MM.1S (cell line): Measurements from ENCODE around the gene DVL2.

Source experiments
- DNase-seq: peaks from one replicate; pipeline ENCODE4 v3.0.0-alpha.2; 2015
- H2AFZ ChIP-seq: fragments of 300-600 bp; sonication (generic); 2 replicates; pipeline ENCODE4 v1.6.0; 2016; ENCODE audit warnings: antibody characterized with exemption, low read length
- H3F3A ChIP-seq: fragments of 300-600 bp; sonication (generic); 2 replicates; pipeline ENCODE4 v1.6.1; 2016; ENCODE audit warnings: mild to moderate bottlenecking, antibody characterized with exemption, low read length, moderate library complexity, mixed read lengths; ENCODE audit not compliant: insufficient read depth
- H3K27ac ChIP-seq: fragments of 300-600 bp; sonication (generic); 2 replicates; pipeline ENCODE4 v1.5.1; 2016; ENCODE audit warnings: mild to moderate bottlenecking, low read length
- H3K27me3 ChIP-seq: fragments of 300-600 bp; sonication (generic); replicated peaks from 2 replicates; pipeline ENCODE4 v1.6.0; 2016; ENCODE audit warnings: low read length; ENCODE audit not compliant: insufficient read depth
- H3K36me3 ChIP-seq: fragments of 300-600 bp; sonication (generic); replicated peaks from 2 replicates; pipeline ENCODE4 v1.6.1; 2016; ENCODE audit warnings: mild to moderate bottlenecking, low read length, mixed read lengths; ENCODE audit not compliant: insufficient read depth
- H3K4me1 ChIP-seq: fragments of 300-600 bp; sonication (generic); 2 replicates; pipeline ENCODE4 v1.6.1; 2016; ENCODE audit warnings: low read length, mixed read lengths
- H3K4me2 ChIP-seq: fragments of 300-600 bp; sonication (generic); 2 replicates; pipeline ENCODE4 v1.6.0; 2016; ENCODE audit warnings: low read depth, low read length
- H3K4me3 ChIP-seq: fragments of 300-600 bp; sonication (generic); 2 replicates; pipeline ENCODE4 v1.5.1; 2016; ENCODE audit warnings: low read length, mixed read lengths
- H3K79me2 ChIP-seq: fragments of 300-600 bp; sonication (generic); 2 replicates; pipeline ENCODE4 v1.6.1; 2016; ENCODE audit warnings: mixed run types, low read length, mixed read lengths
- H3K9ac ChIP-seq: fragments of 300-600 bp; sonication (generic); 2 replicates; pipeline ENCODE4 v1.6.1; 2016; ENCODE audit warnings: low read length, mixed read lengths
- H3K9me2 ChIP-seq: fragments of 300-600 bp; sonication (generic); replicated peaks from 2 replicates; pipeline ENCODE4 v1.6.1; 2016; ENCODE audit warnings: mild to moderate bottlenecking, low read length, mixed read lengths; ENCODE audit not compliant: insufficient read depth
- H3K9me3 ChIP-seq: fragments of 300-600 bp; sonication (generic); replicated peaks from 2 replicates; pipeline ENCODE4 v1.6.1; 2016; ENCODE audit warnings: mild to moderate bottlenecking, low read length, mixed read lengths; ENCODE audit not compliant: insufficient read depth
- H4K20me1 ChIP-seq: fragments of 300-600 bp; sonication (generic); 2 replicates; pipeline ENCODE4 v1.6.1; 2016; ENCODE audit warnings: mild to moderate bottlenecking, low read length, moderate library complexity, mixed read lengths; ENCODE audit not compliant: insufficient read depth
- EZH2 ChIP-seq: fragments of 300-600 bp; sonication (generic); optimal IDR thresholded peaks from 2 replicates; pipeline ENCODE3; 2017; ENCODE audit warnings: low read depth, mild to moderate bottlenecking, antibody characterized with exemption, low read length, mixed read lengths
- EZH2phosphoT487 ChIP-seq: fragments of 300-600 bp; sonication (generic); IDR thresholded peaks from 2 replicates; pipeline ENCODE4 v1.6.1; 2018; ENCODE audit warnings: antibody characterized with exemption, low read length
- TF ChIP-seq, protein P1 (sequence below): fragments of 300-600 bp; sonication (generic); IDR thresholded peaks from 2 replicates; pipeline ENCODE4 v1.5.1; 2016; ENCODE audit warnings: antibody characterized with exemption, low read length, mixed read lengths

Gene DVL2

DNA sequence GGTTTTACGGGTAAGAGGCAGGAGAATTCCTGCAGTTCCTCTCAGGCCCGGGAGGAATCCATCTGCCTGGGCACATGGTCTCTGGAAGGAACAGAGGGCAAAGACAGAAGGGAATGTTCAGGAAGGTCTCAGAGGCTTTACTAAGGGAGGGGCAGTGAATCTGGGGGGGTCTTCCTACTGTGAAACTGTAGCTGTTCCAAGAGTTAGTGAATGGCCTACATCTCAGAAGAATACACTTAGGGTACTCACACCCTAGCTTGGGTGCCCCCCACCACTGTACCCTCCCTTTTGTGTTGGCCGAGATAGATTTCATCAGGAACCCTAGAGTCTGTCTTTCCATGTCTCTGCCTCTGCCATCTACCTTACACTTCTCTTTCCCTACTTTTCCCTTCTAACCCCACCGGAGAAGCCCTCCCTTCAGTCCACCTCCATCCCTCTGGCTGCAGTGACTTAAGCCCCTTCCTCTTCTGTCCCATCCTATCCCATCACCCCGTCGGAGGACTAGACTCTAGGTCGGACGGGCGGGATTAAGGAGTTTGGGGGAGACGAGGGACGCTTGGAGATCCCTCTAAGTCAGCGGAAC lies 15.0 kb downstream of the DVL2 start:
- H3K4me3 ChIP-seq = peak overlapping the region; percentile 87
- H3F3A ChIP-seq = no peaks in the 10 kb centered on the region
- no peak for DNase-seq
- peak overlapping the region; percentile 75; the same call in 1 of the 2 replicates for H3K9ac ChIP-seq
- peaks cover 16% of the 10 kb centered on the region for H3K4me1 ChIP-seq
- H3K27me3 ChIP-seq = peaks cover 17% of the 10 kb centered on the region
- H3K27ac ChIP-seq = no peak overlapping the region; the same call in 1 of the 2 replicates
- no peak for TF ChIP-seq EZH2phosphoT487
- TF ChIP-seq EZH2 = no peak
- TF ChIP-seq, protein P1, sequence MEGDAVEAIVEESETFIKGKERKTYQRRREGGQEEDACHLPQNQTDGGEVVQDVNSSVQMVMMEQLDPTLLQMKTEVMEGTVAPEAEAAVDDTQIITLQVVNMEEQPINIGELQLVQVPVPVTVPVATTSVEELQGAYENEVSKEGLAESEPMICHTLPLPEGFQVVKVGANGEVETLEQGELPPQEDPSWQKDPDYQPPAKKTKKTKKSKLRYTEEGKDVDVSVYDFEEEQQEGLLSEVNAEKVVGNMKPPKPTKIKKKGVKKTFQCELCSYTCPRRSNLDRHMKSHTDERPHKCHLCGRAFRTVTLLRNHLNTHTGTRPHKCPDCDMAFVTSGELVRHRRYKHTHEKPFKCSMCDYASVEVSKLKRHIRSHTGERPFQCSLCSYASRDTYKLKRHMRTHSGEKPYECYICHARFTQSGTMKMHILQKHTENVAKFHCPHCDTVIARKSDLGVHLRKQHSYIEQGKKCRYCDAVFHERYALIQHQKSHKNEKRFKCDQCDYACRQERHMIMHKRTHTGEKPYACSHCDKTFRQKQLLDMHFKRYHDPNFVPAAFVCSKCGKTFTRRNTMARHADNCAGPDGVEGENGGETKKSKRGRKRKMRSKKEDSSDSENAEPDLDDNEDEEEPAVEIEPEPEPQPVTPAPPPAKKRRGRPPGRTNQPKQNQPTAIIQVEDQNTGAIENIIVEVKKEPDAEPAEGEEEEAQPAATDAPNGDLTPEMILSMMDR = no peak
- H3K9me2 ChIP-seq = no peaks in the 10 kb centered on the region
- peak overlapping the region; percentile 50 for H2AFZ ChIP-seq
- no peaks in the 10 kb centered on the region for H3K9me3 ChIP-seq
- H3K79me2 ChIP-seq = peaks cover 35% of the 10 kb centered on the region
- H3K4me2 ChIP-seq = peak overlapping the region; percentile 72
- H3K36me3 ChIP-seq = 0 out of 2 replicates have a peak, but pooled peaks cover 6% of the 10 kb centered on the region
- H4K20me1 ChIP-seq = no peaks in the 10 kb centered on the region

GRCh38 chr17:7218758-7219157 lies 15.6 kb downstream of the DVL2 start:
- H3K9me2 ChIP-seq = no peaks in the 10 kb centered on the region
- H3K9ac ChIP-seq = no peak overlapping the region
- no peaks in the 10 kb centered on the region for H3F3A ChIP-seq
- no peak overlapping the region for H3K4me3 ChIP-seq
- no peak overlapping the region for H3K27ac ChIP-seq
- no peak for TF ChIP-seq EZH2phosphoT487
- no peak for TF ChIP-seq EZH2
- TF ChIP-seq, protein P1 = no peak
- H3K79me2 ChIP-seq = peaks cover 35% of the 10 kb centered on the region
- no peaks in the 10 kb centered on the region for H3K9me3 ChIP-seq
- H2AFZ ChIP-seq = no peak overlapping the region
- H3K4me2 ChIP-seq = no peak overlapping the region
- no peak for DNase-seq
- H3K27me3 ChIP-seq = peaks cover 17% of the 10 kb centered on the region
- 0 out of 2 replicates have a peak, but pooled peaks cover 3% of the 10 kb centered on the region for H3K36me3 ChIP-seq
- no peaks in the 10 kb centered on the region for H4K20me1 ChIP-seq
- H3K4me1 ChIP-seq = peaks cover 19% of the 10 kb centered on the region

GRCh38 chr17:7218166-7218565 lies 16.2 kb downstream of the DVL2 start:
- H3K9ac ChIP-seq = no peak overlapping the region

More at GRCh38 chr17:7218166-7218565, 16.2 kb downstream of the DVL2 start:
- TF ChIP-seq, protein P1 = no peak
- TF ChIP-seq EZH2 = no peak
- TF ChIP-seq EZH2phosphoT487 = no peak
- no peaks in the 10 kb centered on the region for H4K20me1 ChIP-seq
- no peak overlapping the region for H3K4me3 ChIP-seq
- no peak for DNase-seq
- peaks cover 35% of the 10 kb centered on the region for H3K79me2 ChIP-seq
- no peaks in the 10 kb centered on the region for H3K9me3 ChIP-seq
- peaks cover 22% of the 10 kb centered on the region for H3K27me3 ChIP-seq
- no peaks in the 10 kb centered on the region for H3K9me2 ChIP-seq
- H3K27ac ChIP-seq = no peak overlapping the region
- H3K4me2 ChIP-seq = no peak overlapping the region
- no peak overlapping the region for H2AFZ ChIP-seq
- H3K36me3 ChIP-seq = no peaks in the 10 kb centered on the region
- H3F3A ChIP-seq = no peaks in the 10 kb centered on the region
- peaks cover 24% of the 10 kb centered on the region for H3K4me1 ChIP-seq
